Amygdala (tissue), 56 donors: ENCODE data around the gene PKD1L1.
"Not testable (repeated sequence)": the region's sequence is repeated elsewhere in the genome, so short reads cannot be mapped to it uniquely, and the experiment has no call there.

Source experiments
- DNase-seq, 56 donors: peaks; one replicate each; lab custom pipeline; 2025; lab: John Stamatoyannopoulos, UW

PKD1L1 gene

GRCh38 chr7:47948141-47948790, at the start of gene PKD1L1:
PKD1L1 (minus strand) TSS chr7:47948466; CDS start chr7:47948440, 26 bp downstream.
- no peak for DNase-seq

GRCh38 chr7:47992446-47992845, 44.2 kb upstream of the PKD1L1 start:
- no peak for DNase-seq

- DNase-seq, result peak in 54 of 56 donors; percentile 3 to 81 (median 50)
Measured at GRCh38 chr7:47991741-47992311, 43.6 kb upstream of the PKD1L1 start.

- no peak for DNase-seq
Measured at GRCh38 chr7:47991270-47991669, 43.0 kb upstream of the PKD1L1 start.

GRCh38 chr7:47990592-47990991, 42.3 kb upstream of the PKD1L1 start:
- no peak for DNase-seq

- DNase-seq, result not testable (repeated sequence)
Measured at GRCh38 chr7:47989607-47990400, 41.5 kb upstream of the PKD1L1 start.

- no peak for DNase-seq
Measured at GRCh38 chr7:47988496-47989386, 40.5 kb upstream of the PKD1L1 start.

GRCh38 chr7:47982610-47983009, 34.3 kb upstream of the PKD1L1 start:
- DNase-seq, result no peak

GRCh38 chr7:47980648-47981047, 32.4 kb upstream of the PKD1L1 start:
- DNase-seq, result not testable (repeated sequence)

- DNase-seq, result no peak
Measured at GRCh38 chr7:47979832-47980181, 31.5 kb upstream of the PKD1L1 start.

- peak; percentile 16 to 94 (median 80) for DNase-seq
Measured at GRCh38 chr7:47979145-47979831, 31.0 kb upstream of the PKD1L1 start, which contains the start of gene HUS1. HUS1 (minus strand) TSS chr7:47979615; CDS start chr7:47979519, 96 bp downstream.

- DNase-seq, result no peak
Measured at GRCh38 chr7:47978790-47979144, 30.5 kb upstream of the PKD1L1 start.

GRCh38 chr7:47973739-47974138, 25.5 kb upstream of the PKD1L1 start:
- no peak for DNase-seq

- DNase-seq, result no peak
Measured at GRCh38 chr7:47970761-47971160, 22.5 kb upstream of the PKD1L1 start.

GRCh38 chr7:47968847-47969774, 20.8 kb upstream of the PKD1L1 start:
- DNase-seq, result peak in 34 of 56 donors; percentile 4 to 74 (median 30)

GRCh38 chr7:47967708-47968107, 19.4 kb upstream of the PKD1L1 start:
- DNase-seq, result no peak

GRCh38 chr7:47967123-47967522, 18.9 kb upstream of the PKD1L1 start:
- no peak for DNase-seq

GRCh38 chr7:47965456-47965855, 17.2 kb upstream of the PKD1L1 start:
- DNase-seq, result peak in 4 of 56 donors; percentile 3 to 9 (median 8)

GRCh38 chr7:47962262-47962661, 14.0 kb upstream of the PKD1L1 start:
- no peak for DNase-seq
